ENCODE data around the gene TASP1.

GRCh38 chr20:13401596-13401995, 237.1 kb downstream of the TASP1 start:
- TF ChIP-seq CTCF (IDR thresholded peaks at IDR 0.05) (no peak), POLR2A (IDR thresholded peaks at IDR 0.05) (no peak)
